Mesothelial cell of epicardium (in vitro differentiated cells): ENCODE results near the gene COL25A1. TPM values are rescaled to one million over a fixed set of nuclear protein-coding genes. Genes with fewer than 3 reads are reported as not detected.
A peak's percentile ranks its signal among the peaks of the same experiment; 100 is the strongest.

ENCODE experiments used
- DNase-seq, 2 experiments: peaks; one replicate each; pipeline ENCODE4 v3.0.0; 2021; ENCODE audit warnings: low spot score in 2 of 2; ENCODE audit not compliant: unreplicated experiment in 2 of 2
- H3K27ac Mint-ChIP-seq: 2 replicates; pipeline ENCODE4 v1.8.0; 2021; ENCODE audit warnings: mixed read lengths
- H3K27me3 Mint-ChIP-seq: 2 replicates; pipeline ENCODE4 v1.8.0; 2021; ENCODE audit warnings: low read depth, mixed read lengths
- H3K36me3 Mint-ChIP-seq: 2 replicates; pipeline ENCODE4 v1.8.0; 2021; ENCODE audit warnings: mixed read lengths
- H3K4me1 Mint-ChIP-seq: 2 replicates; pipeline ENCODE4 v1.8.0; 2021; ENCODE audit warnings: mixed read lengths
- H3K4me3 Mint-ChIP-seq: 2 replicates; pipeline ENCODE4 v1.8.0; 2021; ENCODE audit warnings: mild to moderate bottlenecking, moderate library complexity, mixed read lengths
- H3K9me3 Mint-ChIP-seq: 2 replicates; pipeline ENCODE4 v1.8.0; 2021; ENCODE audit warnings: mixed read lengths
- CTCF ChIP-seq: fragments of 200-600 bp; sonication (generic); IDR thresholded peaks from one replicate; pipeline ENCODE4 v1.5.0; 2021; ENCODE audit warnings: antibody characterized with exemption; ENCODE audit not compliant: unreplicated experiment
- total RNA-seq: library from RNA; stranded (reverse); gene quantifications from 3 replicates; pipeline ENCODE4 v1.2.1, GENCODE V29; 2021

Gene COL25A1
- total RNA-seq, 1 donor from 2014 or later = 56.7 TPM

GRCh38 chr4:108821351-108821930 lies 481.0 kb downstream of the COL25A1 start:
- Mint-ChIP-seq H3K27me3 (no peaks in the 10 kb centered on the region), H3K36me3 (no peaks in the 10 kb centered on the region)
- DNase-seq = no peak

GRCh38 chr4:108820492-108821350 lies 481.7 kb downstream of the COL25A1 start:
- no peak for TF ChIP-seq CTCF
- Mint-ChIP-seq H3K27ac (peak overlapping the region; percentile 2), H3K27me3 (no peaks in the 10 kb centered on the region), H3K36me3 (no peaks in the 10 kb centered on the region), H3K4me1 (peaks cover 10% of the 10 kb centered on the region), H3K9me3 (no peaks in the 10 kb centered on the region), H3K4me3 (no peak overlapping the region)
- no peak for DNase-seq

More at GRCh38 chr4:108821351-108821930, 481.0 kb downstream of the COL25A1 start:
- no peak for TF ChIP-seq CTCF
- Mint-ChIP-seq H3K9me3 (no peaks in the 10 kb centered on the region), H3K27ac (no peak overlapping the region), H3K4me1 (peaks cover 10% of the 10 kb centered on the region), H3K4me3 (no peak overlapping the region)

- Mint-ChIP-seq H3K27ac (no peak overlapping the region), H3K27me3 (no peaks in the 10 kb centered on the region), H3K36me3 (no peaks in the 10 kb centered on the region), H3K4me1 (peaks cover 4% of the 10 kb centered on the region), H3K9me3 (no peaks in the 10 kb centered on the region), H3K4me3 (no peak overlapping the region)
- TF ChIP-seq CTCF = no peak
- DNase-seq = no peak
These were observed 488.1 kb downstream of the COL25A1 start for GRCh38 chr4:108814326-108814725.

GRCh38 chr4:108813261-108813660 lies 489.2 kb downstream of the COL25A1 start:
- Mint-ChIP-seq H3K4me3 (no peak overlapping the region), H3K36me3 (no peaks in the 10 kb centered on the region), H3K4me1 (peaks cover 4% of the 10 kb centered on the region), H3K9me3 (no peaks in the 10 kb centered on the region), H3K27ac (no peak overlapping the region), H3K27me3 (no peaks in the 10 kb centered on the region)
- TF ChIP-seq CTCF = no peak
- no peak for DNase-seq

- peaks cover 4% of the 10 kb centered on the region for H3K4me1 Mint-ChIP-seq
- H3K27ac Mint-ChIP-seq = no peak overlapping the region
- no peaks in the 10 kb centered on the region for H3K36me3 Mint-ChIP-seq
- H3K4me3 Mint-ChIP-seq = no peak overlapping the region
- H3K27me3 Mint-ChIP-seq = no peaks in the 10 kb centered on the region
- DNase-seq = no peak
- no peak for TF ChIP-seq CTCF
- no peaks in the 10 kb centered on the region for H3K9me3 Mint-ChIP-seq
These were observed 491.0 kb downstream of the COL25A1 start for GRCh38 chr4:108811486-108811885.
